H1 (cell line): Measurements from ENCODE around the gene SIPA1L2. TPM values are rescaled to one million over a fixed set of nuclear protein-coding genes. Genes with fewer than 3 reads are reported as not detected.

Experiments used
- CTCF ChIA-PET: fragments of 300-600 bp; sonication (Branson Sonifier 250); formaldehyde crosslinking; loops from one replicate; lab custom pipeline; 2021; ENCODE audit not compliant: partially characterized antibody; lab: Charles Lee
- POLR2A ChIA-PET: fragments of 300-600 bp; sonication (Branson Sonifier 250); formaldehyde crosslinking; loops from one replicate; lab custom pipeline; 2021; ENCODE audit warnings: inconsistent platforms; ENCODE audit not compliant: partially characterized antibody; lab: Charles Lee
- DNase-seq, 2 experiments: peaks; one replicate each; pipeline versions ENCODE4 v3.0.0 to v3.0.0-alpha.2; 2010 to 2022; ENCODE audit warnings: low spot score in 2 of 2, low read depth in 1 of 2, mixed read lengths in 1 of 2
- FAIRE-seq: peaks from 2 replicates; lab custom pipeline; 2011; peaks lifted over from hg19 to GRCh38; lab: Jason Lieb, UNC
- H2AFZ ChIP-seq: 2 replicates; pipeline ENCODE4 v1.8.1; 2012; ENCODE audit warnings: low read length, inconsistent platforms
- H2AK5ac ChIP-seq: 2 replicates; pipeline ENCODE4 v1.6.1; 2013; ENCODE audit warnings: low read depth, low read length
- H2BK120ac ChIP-seq: replicated peaks from 2 replicates; pipeline ENCODE3; 2013; ENCODE audit warnings: low read depth, low read length, inconsistent platforms
- H2BK12ac ChIP-seq: 2 replicates; pipeline ENCODE4 v1.6.1; 2013; ENCODE audit warnings: low read depth, low read length
- H2BK15ac ChIP-seq: 2 replicates; pipeline ENCODE4 v1.6.1; 2013; ENCODE audit warnings: low read length
- H2BK20ac ChIP-seq: 2 replicates; pipeline ENCODE4 v1.6.1; 2013; ENCODE audit warnings: low read length
- H2BK5ac ChIP-seq: 2 replicates; pipeline ENCODE4 v1.6.1; 2013; ENCODE audit warnings: low read depth, low read length
- H3K14ac ChIP-seq: 2 replicates; pipeline ENCODE4 v1.6.1; 2013; ENCODE audit warnings: inconsistent platforms; ENCODE audit not compliant: insufficient read length
- H3K18ac ChIP-seq: 2 replicates; pipeline ENCODE4 v1.6.1; 2013; ENCODE audit warnings: low read length; ENCODE audit errors: extremely low read depth
- H3K23ac ChIP-seq: 2 replicates; pipeline ENCODE4 v1.6.1; 2013; ENCODE audit warnings: inconsistent platforms; ENCODE audit not compliant: insufficient read length
- H3K23me2 ChIP-seq: 2 replicates; pipeline ENCODE4 v1.6.1; 2013; ENCODE audit warnings: low read depth, low read length
- H3K27ac ChIP-seq: 2 replicates; pipeline ENCODE4 v1.6.1; 2011; ENCODE audit warnings: low read depth, low read length, inconsistent platforms
- H3K27me3 ChIP-seq, 4 experiments: replicated peaks in 1 of 4; 1 replicate in 1 of 4; 2 replicates in 3 of 4; pipeline versions ENCODE4 v1.6.1 to v1.8.1; 2011 to 2013; ENCODE audit warnings: low read length in 3 of 4, mild to moderate bottlenecking in 3 of 4, inconsistent platforms in 2 of 4, mixed read lengths in 2 of 4, moderate library complexity in 1 of 4; ENCODE audit not compliant: control insufficient read depth in 3 of 4, insufficient read depth in 3 of 4; ENCODE audit errors: extremely low read depth in 1 of 4
- H3K36me3 ChIP-seq, 4 experiments: 2 replicates each; pipeline versions ENCODE4 v1.6.1 to v1.8.1; 2011 to 2013; ENCODE audit warnings: mild to moderate bottlenecking in 4 of 4, low read length in 3 of 4, moderate library complexity in 2 of 4, control low read depth in 1 of 4, inconsistent platforms in 1 of 4; ENCODE audit not compliant: insufficient read depth in 4 of 4, control insufficient read depth in 2 of 4
- H3K4ac ChIP-seq: replicated peaks from 2 replicates; pipeline ENCODE3; 2013; ENCODE audit warnings: low read length, low read depth, mixed read lengths, inconsistent platforms; ENCODE audit not compliant: insufficient read length
- H3K4me1 ChIP-seq, 4 experiments: replicated peaks in 1 of 4; 1 replicate in 1 of 4; 2 replicates in 3 of 4; pipeline versions ENCODE4 v1.6.1 to v1.8.1; 2011 to 2013; ENCODE audit warnings: low read length in 3 of 4, inconsistent platforms in 2 of 4, mixed read lengths in 1 of 4; ENCODE audit not compliant: insufficient read depth in 4 of 4, control insufficient read depth in 3 of 4
- H3K4me2 ChIP-seq, 2 experiments: 2 replicates each; pipeline versions ENCODE4 v1.6.1 to v1.8.1; 2011 to 2013; ENCODE audit warnings: low read depth in 2 of 2, low read length in 2 of 2, control low read depth in 1 of 2, inconsistent platforms in 1 of 2, mild to moderate bottlenecking in 1 of 2; ENCODE audit not compliant: insufficient read depth in 1 of 2
- H3K4me3 ChIP-seq, 4 experiments: fragments of 200-600, 300-600 bp in 1 of 4; sonication (generic), shearing (Covaris generic), sonication (Bioruptor Twin) in 1 of 4; 2 replicates each; pipeline versions ENCODE4 v1.5.1 to v1.8.1; 2011 to 2016; ENCODE audit warnings: low read length in 4 of 4, low read depth in 3 of 4, control low read depth in 2 of 4, inconsistent platforms in 2 of 4, mild to moderate bottlenecking in 2 of 4, mixed read lengths in 1 of 4, moderate library complexity in 1 of 4; ENCODE audit not compliant: insufficient read depth in 2 of 4; ENCODE audit errors: extremely low read depth in 1 of 4
- H3K56ac ChIP-seq: replicated peaks from 2 replicates; pipeline ENCODE3; 2013; ENCODE audit warnings: low read depth, mild to moderate bottlenecking, mixed read lengths, low read length, inconsistent platforms; ENCODE audit not compliant: insufficient read length
- H3K79me1 ChIP-seq: 2 replicates; pipeline ENCODE4 v1.6.1; 2013; ENCODE audit warnings: low read depth, low read length, control low read depth
- H3K79me2 ChIP-seq, 2 experiments: 2 replicates each; pipeline versions ENCODE4 v1.6.1 to v1.8.1; 2012 to 2013; ENCODE audit warnings: low read length in 2 of 2, mild to moderate bottlenecking in 2 of 2, inconsistent platforms in 1 of 2; ENCODE audit not compliant: insufficient read depth in 2 of 2, control insufficient read depth in 1 of 2
- H3K9ac ChIP-seq, 4 experiments: replicated peaks in 1 of 4; 1 replicate in 1 of 4; 2 replicates in 3 of 4; pipeline versions ENCODE4 v1.6.1 to v1.8.1; 2011 to 2013; ENCODE audit warnings: low read depth in 3 of 4, low read length in 3 of 4, control low read depth in 2 of 4, mild to moderate bottlenecking in 2 of 4, moderate library complexity in 2 of 4, inconsistent platforms in 1 of 4; ENCODE audit errors: extremely low read depth in 1 of 4
- H3K9me3 ChIP-seq, 2 experiments: 2 replicates each; pipeline versions ENCODE4 v1.6.1 to v1.8.1; 2012 to 2013; ENCODE audit warnings: mild to moderate bottlenecking in 2 of 2, moderate library complexity in 2 of 2, control low read depth in 1 of 2, inconsistent platforms in 1 of 2, low read depth in 1 of 2, low read length in 1 of 2, mixed read lengths in 1 of 2; ENCODE audit not compliant: insufficient read depth in 2 of 2
- H4K20me1 ChIP-seq, 2 experiments: replicated peaks in 1 of 2; 2 replicates each; pipeline versions ENCODE3 to v1.8.1; 2011 to 2013; ENCODE audit warnings: inconsistent platforms in 2 of 2, low read length in 2 of 2, mild to moderate bottlenecking in 1 of 2; ENCODE audit not compliant: insufficient read depth in 2 of 2, control insufficient read depth in 1 of 2
- H4K5ac ChIP-seq: 2 replicates; pipeline ENCODE4 v1.6.1; 2013; ENCODE audit warnings: low read length, low read depth, mixed read lengths, inconsistent platforms; ENCODE audit not compliant: insufficient read length
- H4K8ac ChIP-seq: 2 replicates; pipeline ENCODE4 v1.8.0; 2013; ENCODE audit warnings: mild to moderate bottlenecking, moderate library complexity, low read length, inconsistent platforms; ENCODE audit not compliant: insufficient read depth; ENCODE audit errors: extremely low read depth
- H4K91ac ChIP-seq: replicated peaks from 2 replicates; pipeline ENCODE3; 2013; ENCODE audit warnings: low read length, mixed read lengths, inconsistent platforms; ENCODE audit not compliant: insufficient read length
- CBX5 ChIP-seq: fragments of 300-800, 300-1000 bp; sonication (generic); IDR thresholded peaks from 2 replicates; pipeline ENCODE4 v1.7.1; 2016; ENCODE audit warnings: antibody characterized with exemption, low read length, low read depth
- CBX8 ChIP-seq: fragments of 300-800, 300-1000 bp; sonication (generic); IDR thresholded peaks from 2 replicates; pipeline ENCODE4 v1.7.1; 2016; ENCODE audit warnings: low read depth, low read length, borderline replicate concordance
- EGR1 ChIP-seq: IDR thresholded peaks from 2 replicates; pipeline ENCODE4 v1.6.1; 2011; ENCODE audit warnings: low read depth, low read length, borderline replicate concordance
- EZH2 ChIP-seq: fragments of 200-600 bp; sonication (generic); IDR thresholded peaks from 2 replicates; pipeline ENCODE4 v1.7.1; 2012; ENCODE audit warnings: low read depth, mild to moderate bottlenecking, moderate library complexity, low read length, inconsistent platforms; ENCODE audit not compliant: severe bottlenecking
- FOSL1 ChIP-seq: IDR thresholded peaks from 2 replicates; pipeline ENCODE4 v1.6.1; 2011; ENCODE audit warnings: mild to moderate bottlenecking, low read depth, low read length, moderate library complexity; ENCODE audit not compliant: insufficient read depth
- HDAC6 ChIP-seq: IDR thresholded peaks from one replicate; pipeline ENCODE4 v1.7.1; 2012; ENCODE audit warnings: low read depth, mild to moderate bottlenecking, inconsistent platforms, low read length, moderate library complexity
- MAFK ChIP-seq: IDR thresholded peaks from 2 replicates; pipeline ENCODE4 v1.6.1; 2012; ENCODE audit warnings: low read depth, mild to moderate bottlenecking, improper control_type of control experiment, low read length
- PHF8 ChIP-seq: fragments of 200-600 bp; sonication (generic); conservative IDR thresholded peaks from 2 replicates; pipeline ENCODE4 v1.7.1; 2012; ENCODE audit warnings: low read depth, mild to moderate bottlenecking, inconsistent platforms, low read length, moderate library complexity
- POU5F1 ChIP-seq: IDR thresholded peaks from 2 replicates; pipeline ENCODE4 v1.6.1; 2011; ENCODE audit warnings: low read depth, mild to moderate bottlenecking, low read length, moderate library complexity
- SIRT6 ChIP-seq: IDR thresholded peaks from one replicate; pipeline ENCODE4 v1.7.1; 2012; ENCODE audit warnings: low read length, inconsistent platforms
- SP1 ChIP-seq: IDR thresholded peaks from 2 replicates; pipeline ENCODE4 v1.6.1; 2011; ENCODE audit warnings: low read depth, low read length
- SP2 ChIP-seq: IDR thresholded peaks from 2 replicates; pipeline ENCODE4 v1.6.1; 2012; ENCODE audit warnings: mild to moderate bottlenecking, low read length, inconsistent platforms
- SP4 ChIP-seq: IDR thresholded peaks from 2 replicates; pipeline ENCODE4 v1.6.1; 2012; ENCODE audit warnings: low read length, inconsistent platforms
- TAF7 ChIP-seq: optimal IDR thresholded peaks from 2 replicates; pipeline ENCODE3; 2011; ENCODE audit warnings: low read depth, mild to moderate bottlenecking, inconsistent platforms, low read length, moderate library complexity, borderline replicate concordance
- TBP ChIP-seq: IDR thresholded peaks from 2 replicates; pipeline ENCODE4 v1.6.1; 2011; ENCODE audit warnings: low read depth, low read length, improper control_type of control experiment
- TEAD4 ChIP-seq: IDR thresholded peaks from 2 replicates; pipeline ENCODE4 v1.6.1; 2012; ENCODE audit warnings: low read depth, low read length, inconsistent platforms, mixed read lengths
- WGBS, 2 experiments: shearing (Covaris generic) in 1 of 2; methylation state at CpG; one replicate each; pipeline versions ENCODE4 v1.1.6 to v1.1.7; 2013 to 2015; ENCODE audit warnings: low lambda C conversion rate in 2 of 2, mixed read lengths in 2 of 2, inconsistent platforms in 1 of 2, low coverage in 1 of 2, missing lambda C conversion rate in 1 of 2; ENCODE audit not compliant: insufficient replicate concordance in 2 of 2, insufficient coverage in 1 of 2, insufficient read length in 1 of 2; ENCODE audit errors: extremely low coverage in 1 of 2, missing lambda C conversion rate in 1 of 2; 5-methylcytosine and 5-hydroxymethylcytosine counted together
- polyA plus RNA-seq, 7 experiments: library from polyadenylated mRNA; depleted of rRNA in 3 of 7; stranded (reverse) in 5 of 7; unstranded in 2 of 7; fragments of >200 nt in 5 of 7; fragments of 200-250 nt in 2 of 7; gene quantifications; 1 replicate in 5 of 7; 2 replicates in 1 of 7; 4 replicates in 1 of 7; pipeline versions ENCODE4 v1.2.1 to v1.2.3, GENCODE V29; 2011 to 2013; ENCODE audit warnings: missing spikeins in 2 of 7, mixed read lengths in 2 of 7
- total RNA-seq: library from RNA; stranded (reverse); fragmentation: NEBNext Ultra II Directional; extraction: Animal tissue kit (Norgen Biotek cat#: 25700); gene quantifications from 2 replicates; pipeline ENCODE4 v1.2.1, GENCODE V29; 2021

The SIPA1L2 gene
- total and polyA plus RNA-seq, 2 of the 8 experiments (the other 6 are each of a cell fraction or from before 2014, with no cell fraction given) = 7.7 to 13.2 TPM

- no peak overlapping the region for H2BK5ac ChIP-seq
- no peak overlapping the region for H2AFZ ChIP-seq
- no peaks in the 10 kb centered on the region for H4K20me1 ChIP-seq
- H3K56ac ChIP-seq = no peak overlapping the region
- H3K27ac ChIP-seq = no peak overlapping the region
- no peaks in the 10 kb centered on the region for H3K79me2 ChIP-seq
- H4K8ac ChIP-seq = no peak overlapping the region
- no peaks in the 10 kb centered on the region; the same call in 1 of the 2 replicates for H3K79me1 ChIP-seq
- no peak overlapping the region for H2BK12ac ChIP-seq
- no peak overlapping the region for H2AK5ac ChIP-seq
- no peak overlapping the region for H3K4me3 ChIP-seq
- 92% methylated on average over 3 of the region's 3 CpGs; no CpG with 5 or more reads in 1 of the 2 experiments for WGBS, 2 experiments
- no peak overlapping the region for H2BK120ac ChIP-seq
- TF ChIP-seq CBX8 (no peak), SP2 (no peak), FOSL1 (no peak), HDAC6 (no peak), SP1 (no peak), MAFK (no peak), EZH2 (no peak), POU5F1 (no peak), TAF7 (no peak), TBP (no peak), PHF8 (no peak), TEAD4 (no peak), SIRT6 (no peak), CBX5 (no peak), SP4 (no peak), EGR1 (no peak)
- FAIRE-seq = no peak
- ChIA-PET CTCF (interaction anchor here (0.9 to 2.5 kb wide), 6 partner anchors 9 to 897 kb away, joined by 3 to 9 read pairs (median 3); partner anchors contain the start of gene SIPA1L2), POLR2A (no interaction called here)
- no peak overlapping the region for H3K14ac ChIP-seq
- no peaks in the 10 kb centered on the region for H3K23me2 ChIP-seq
- H3K4me2 ChIP-seq = no peak overlapping the region
- no peak for DNase-seq
- no peak overlapping the region for H2BK20ac ChIP-seq
- no peak overlapping the region for H3K23ac ChIP-seq
- peaks cover 0 to 7% (median 0%) of the 10 kb centered on the region in 4 experiments; a peak in 1 of 7 replicates for H3K4me1 ChIP-seq
- H3K27me3 ChIP-seq = no peaks in the 10 kb centered on the region
- H3K18ac ChIP-seq = no peak overlapping the region
- no peak overlapping the region for H4K91ac ChIP-seq
- no peaks in the 10 kb centered on the region for H3K9me3 ChIP-seq
- H3K9ac ChIP-seq = no peak overlapping the region
- no peaks in the 10 kb centered on the region for H3K36me3 ChIP-seq
- no peak overlapping the region for H4K5ac ChIP-seq
- no peak overlapping the region for H2BK15ac ChIP-seq
- no peak overlapping the region for H3K4ac ChIP-seq
Measured at GRCh38 chr1:232653789-232654188, 23.9 kb upstream of the SIPA1L2 start.
